Measurements from ENCODE around the gene WWTR1.
A peak's percentile ranks its signal among the peaks of the same experiment; 100 is the strongest.

WWTR1 gene

GRCh38 chr3:149657926-149658743 lies at the start of gene WWTR1:
Gene WWTR1 (minus strand): TSS chr3:149658025. CDS start chr3:149657306, 719 bp downstream.
- Histone ChIP-seq H3K27me3 (replicated peaks; ENCODE audit: control insufficient read depth, insufficient read depth, low read length) (no peaks in the 10 kb centered on the region), H3K9me3 (ENCODE audit: control insufficient read depth, low read length) (no peaks in the 10 kb centered on the region), H3K36me3 (ENCODE audit: control insufficient read depth, insufficient read depth, low read length, severe bottlenecking) (no peaks in the 10 kb centered on the region), H3K4me1 (ENCODE audit: control insufficient read depth, insufficient read depth, low read length) (peaks cover 44% of the 10 kb centered on the region), H3K9ac (ENCODE audit: low read length) (peak within 1 kb of the TSS; percentile 95), H3K4me3 (ENCODE audit: low read length) (peak within 1 kb of the TSS; percentile 94)
- DNase-seq (ENCODE audit: low read depth) = peak; percentile 94

- peak; percentile 13 for DNase-seq (ENCODE audit: low read depth)
- Histone ChIP-seq H3K27me3 (replicated peaks; ENCODE audit: control insufficient read depth, insufficient read depth, low read length) (no peaks in the 10 kb centered on the region), H3K4me1 (ENCODE audit: control insufficient read depth, insufficient read depth, low read length) (peaks cover 20% of the 10 kb centered on the region), H3K9me3 (ENCODE audit: control insufficient read depth, low read length) (no peaks in the 10 kb centered on the region), H3K4me3 (ENCODE audit: low read length) (no peak overlapping the region), H3K36me3 (ENCODE audit: control insufficient read depth, insufficient read depth, low read length, severe bottlenecking) (no peaks in the 10 kb centered on the region), H3K9ac (ENCODE audit: low read length) (no peak overlapping the region)
Observed at GRCh38 chr3:149706905-149707304, 49.1 kb upstream of the WWTR1 start.

GRCh38 chr3:149705416-149705815 lies 47.6 kb upstream of the WWTR1 start:
- H3K36me3 ChIP-seq (ENCODE audit: control insufficient read depth, insufficient read depth, low read length, severe bottlenecking) = no peaks in the 10 kb centered on the region
- peaks cover 21% of the 10 kb centered on the region for H3K4me1 ChIP-seq (ENCODE audit: control insufficient read depth, insufficient read depth, low read length)
- no peaks in the 10 kb centered on the region for H3K27me3 ChIP-seq (replicated peaks; ENCODE audit: control insufficient read depth, insufficient read depth, low read length)
- H3K9me3 ChIP-seq (ENCODE audit: control insufficient read depth, low read length) = no peaks in the 10 kb centered on the region
- no peak overlapping the region for H3K4me3 ChIP-seq (ENCODE audit: low read length)
- H3K9ac ChIP-seq (ENCODE audit: low read length) = no peak overlapping the region
- peak; percentile 56 for DNase-seq (ENCODE audit: low read depth)

- Histone ChIP-seq H3K9ac (ENCODE audit: low read length) (no peak overlapping the region), H3K4me3 (ENCODE audit: low read length) (no peak overlapping the region), H3K27me3 (replicated peaks; ENCODE audit: control insufficient read depth, insufficient read depth, low read length) (no peaks in the 10 kb centered on the region), H3K36me3 (ENCODE audit: control insufficient read depth, insufficient read depth, low read length, severe bottlenecking) (no peaks in the 10 kb centered on the region), H3K9me3 (ENCODE audit: control insufficient read depth, low read length) (peaks cover 4% of the 10 kb centered on the region), H3K4me1 (ENCODE audit: control insufficient read depth, insufficient read depth, low read length) (peaks cover 21% of the 10 kb centered on the region)
- DNase-seq (ENCODE audit: low read depth) = peak; percentile 15
Observed at GRCh38 chr3:149703466-149703865, 45.6 kb upstream of the WWTR1 start.

GRCh38 chr3:149702691-149703441 lies 45.0 kb upstream of the WWTR1 start:
- Histone ChIP-seq H3K36me3 (ENCODE audit: control insufficient read depth, insufficient read depth, low read length, severe bottlenecking) (no peaks in the 10 kb centered on the region), H3K4me1 (ENCODE audit: control insufficient read depth, insufficient read depth, low read length) (peaks cover 21% of the 10 kb centered on the region), H3K4me3 (ENCODE audit: low read length) (no peak overlapping the region), H3K27me3 (replicated peaks; ENCODE audit: control insufficient read depth, insufficient read depth, low read length) (no peaks in the 10 kb centered on the region), H3K9me3 (ENCODE audit: control insufficient read depth, low read length) (peaks cover 4% of the 10 kb centered on the region), H3K9ac (ENCODE audit: low read length) (peak overlapping the region; percentile 64)
- DNase-seq (ENCODE audit: low read depth) = peak; percentile 69

- no peaks in the 10 kb centered on the region for H3K36me3 ChIP-seq (ENCODE audit: control insufficient read depth, insufficient read depth, low read length, severe bottlenecking)
- H3K27me3 ChIP-seq (replicated peaks; ENCODE audit: control insufficient read depth, insufficient read depth, low read length) = no peaks in the 10 kb centered on the region
- DNase-seq (ENCODE audit: low read depth) = peak; percentile 19
- H3K4me3 ChIP-seq (ENCODE audit: low read length) = no peak overlapping the region
- H3K9me3 ChIP-seq (ENCODE audit: control insufficient read depth, low read length) = peaks cover 4% of the 10 kb centered on the region
- peaks cover 21% of the 10 kb centered on the region for H3K4me1 ChIP-seq (ENCODE audit: control insufficient read depth, insufficient read depth, low read length)
- no peak overlapping the region for H3K9ac ChIP-seq (ENCODE audit: low read length)
Observed at GRCh38 chr3:149701977-149702350, 44.1 kb upstream of the WWTR1 start.

- Histone ChIP-seq H3K9ac (ENCODE audit: low read length) (no peak overlapping the region), H3K27me3 (replicated peaks; ENCODE audit: control insufficient read depth, insufficient read depth, low read length) (no peaks in the 10 kb centered on the region), H3K36me3 (ENCODE audit: control insufficient read depth, insufficient read depth, low read length, severe bottlenecking) (no peaks in the 10 kb centered on the region), H3K4me3 (ENCODE audit: low read length) (no peak overlapping the region), H3K4me1 (ENCODE audit: control insufficient read depth, insufficient read depth, low read length) (peaks cover 21% of the 10 kb centered on the region), H3K9me3 (ENCODE audit: control insufficient read depth, low read length) (peaks cover 4% of the 10 kb centered on the region)
- no peak for DNase-seq (ENCODE audit: low read depth)
Observed at GRCh38 chr3:149701206-149701976, 43.6 kb upstream of the WWTR1 start.

- Histone ChIP-seq H3K36me3 (ENCODE audit: control insufficient read depth, insufficient read depth, low read length, severe bottlenecking) (no peaks in the 10 kb centered on the region), H3K4me3 (ENCODE audit: low read length) (no peak overlapping the region), H3K4me1 (ENCODE audit: control insufficient read depth, insufficient read depth, low read length) (no peaks in the 10 kb centered on the region), H3K9me3 (ENCODE audit: control insufficient read depth, low read length) (peaks cover 2% of the 10 kb centered on the region), H3K9ac (ENCODE audit: low read length) (no peak overlapping the region), H3K27me3 (replicated peaks; ENCODE audit: control insufficient read depth, insufficient read depth, low read length) (no peaks in the 10 kb centered on the region)
- no peak for DNase-seq (ENCODE audit: low read depth)
Observed at GRCh38 chr3:149688122-149688757, 30.4 kb upstream of the WWTR1 start.

GRCh38 chr3:149686996-149687395 lies 29.2 kb upstream of the WWTR1 start:
- Histone ChIP-seq H3K9me3 (ENCODE audit: control insufficient read depth, low read length) (no peaks in the 10 kb centered on the region), H3K36me3 (ENCODE audit: control insufficient read depth, insufficient read depth, low read length, severe bottlenecking) (no peaks in the 10 kb centered on the region), H3K4me3 (ENCODE audit: low read length) (no peak overlapping the region), H3K27me3 (replicated peaks; ENCODE audit: control insufficient read depth, insufficient read depth, low read length) (no peaks in the 10 kb centered on the region), H3K4me1 (ENCODE audit: control insufficient read depth, insufficient read depth, low read length) (no peaks in the 10 kb centered on the region), H3K9ac (ENCODE audit: low read length) (no peak overlapping the region)
- no peak for DNase-seq (ENCODE audit: low read depth)

GRCh38 chr3:149678351-149678950 lies 20.6 kb upstream of the WWTR1 start:
- Histone ChIP-seq H3K4me1 (ENCODE audit: control insufficient read depth, insufficient read depth, low read length) (no peaks in the 10 kb centered on the region), H3K9me3 (ENCODE audit: control insufficient read depth, low read length) (no peaks in the 10 kb centered on the region), H3K4me3 (ENCODE audit: low read length) (no peak overlapping the region), H3K9ac (ENCODE audit: low read length) (no peak overlapping the region), H3K36me3 (ENCODE audit: control insufficient read depth, insufficient read depth, low read length, severe bottlenecking) (no peaks in the 10 kb centered on the region), H3K27me3 (replicated peaks; ENCODE audit: control insufficient read depth, insufficient read depth, low read length) (no peaks in the 10 kb centered on the region)
- no peak for DNase-seq (ENCODE audit: low read depth)

All from adipocyte (in vitro differentiated cells).